Middle frontal gyrus (tissue), 1 donor: ENCODE results near the gene AKAP6.

Experiments
- DNase-seq: peaks from one replicate; pipeline ENCODE4 v3.0.0-alpha.2; 2015; ENCODE audit warnings: low spot score; ENCODE audit errors: extremely low spot score

AKAP6 gene

GRCh38 chr14:32697114-32697513, 368.0 kb downstream of the AKAP6 start:
- no peak for DNase-seq

GRCh38 chr14:32697704-32698103, 368.6 kb downstream of the AKAP6 start:
- no peak for DNase-seq

- DNase-seq = no peak
These were observed 369.7 kb downstream of the AKAP6 start for GRCh38 chr14:32698831-32699230.

- no peak for DNase-seq
These were observed 372.4 kb downstream of the AKAP6 start for GRCh38 chr14:32701475-32701874.

GRCh38 chr14:32702088-32702487, 373.0 kb downstream of the AKAP6 start:
- DNase-seq = no peak

- no peak for DNase-seq
These were observed 373.5 kb downstream of the AKAP6 start for GRCh38 chr14:32702562-32702961.

- peak; percentile 49 for DNase-seq
These were observed 374.1 kb downstream of the AKAP6 start for GRCh38 chr14:32703183-32703621.

- no peak for DNase-seq
These were observed 377.8 kb downstream of the AKAP6 start for GRCh38 chr14:32706721-32707519.

GRCh38 chr14:32707742-32708500, 378.8 kb downstream of the AKAP6 start:
- DNase-seq = no peak

- DNase-seq = peak; percentile 68
These were observed 379.9 kb downstream of the AKAP6 start for GRCh38 chr14:32709027-32709426.

- DNase-seq = no peak
These were observed 381.2 kb downstream of the AKAP6 start for GRCh38 chr14:32710231-32710671.

- peak; percentile 50 for DNase-seq
These were observed 381.9 kb downstream of the AKAP6 start for GRCh38 chr14:32710731-32711680.

- DNase-seq = no peak
These were observed 384.8 kb downstream of the AKAP6 start for GRCh38 chr14:32713856-32714255.

- no peak for DNase-seq
These were observed 390.5 kb downstream of the AKAP6 start for GRCh38 chr14:32719601-32720000.

- no peak for DNase-seq
These were observed 391.8 kb downstream of the AKAP6 start for GRCh38 chr14:32720927-32721326.

- no peak for DNase-seq
These were observed 393.6 kb downstream of the AKAP6 start for GRCh38 chr14:32722631-32723183.

- DNase-seq = no peak
These were observed 395.9 kb downstream of the AKAP6 start for GRCh38 chr14:32724867-32725471.

GRCh38 chr14:32726516-32726915, 397.4 kb downstream of the AKAP6 start:
- DNase-seq = no peak

GRCh38 chr14:32727832-32728231, 398.7 kb downstream of the AKAP6 start:
- DNase-seq = no peak

- DNase-seq = no peak
These were observed 399.4 kb downstream of the AKAP6 start for GRCh38 chr14:32728526-32728925.

GRCh38 chr14:32728976-32729375, 399.9 kb downstream of the AKAP6 start:
- no peak for DNase-seq
